ENCODE measurements around the gene RNF26.

The RNF26 gene

DNA sequence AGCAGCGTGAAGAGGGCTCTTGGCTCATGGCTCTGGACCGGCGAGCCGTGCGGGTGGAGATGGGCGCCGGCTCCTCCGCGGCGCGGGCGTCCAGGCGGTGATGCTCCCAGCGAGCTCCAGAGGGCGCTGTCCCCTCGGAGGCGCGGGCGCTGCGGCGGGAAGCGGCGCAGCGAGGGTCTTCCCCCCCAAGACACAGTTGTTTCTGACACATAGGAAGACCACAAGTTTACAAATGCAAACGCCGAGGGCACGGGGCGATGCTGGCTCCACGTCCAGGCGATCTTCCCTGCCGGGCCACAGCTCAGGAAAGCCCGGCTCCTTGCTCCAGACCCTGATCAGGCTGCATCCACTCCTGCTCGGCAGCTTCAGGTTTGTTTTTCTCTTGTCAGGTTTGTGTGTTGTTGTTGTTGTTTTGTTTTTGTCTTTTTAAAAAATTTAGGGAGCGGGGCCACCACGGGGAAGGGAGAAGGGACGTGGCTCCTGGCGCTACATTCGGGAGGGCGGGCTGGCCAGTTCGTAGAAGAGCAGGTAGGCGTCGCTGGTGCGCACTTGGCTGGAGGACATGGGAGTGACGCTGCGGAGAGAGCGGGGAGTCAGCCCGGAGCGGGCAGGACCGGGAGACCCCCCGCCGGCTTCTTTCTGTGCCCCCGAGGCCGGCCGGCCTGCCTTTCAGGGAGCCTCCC, 22.2 kb downstream of the RNF26 start:
- no peak for TF ChIP-seq USF1 (IDR thresholded peaks at IDR 0.05)
- TF ChIP-seq TAF1 (IDR thresholded peaks at IDR 0.05; ENCODE audit: low read depth), result peak; percentile 26; the same call in 1 of the 2 replicates
- peak; percentile 76 for TF ChIP-seq NFIC (IDR thresholded peaks at IDR 0.05)
- TF ChIP-seq FOXM1 (IDR thresholded peaks at IDR 0.05; ENCODE audit: borderline replicate concordance, low read depth), result no peak
- no peak for TF ChIP-seq TCF12 (IDR thresholded peaks at IDR 0.05; ENCODE audit: low read depth)
- TF ChIP-seq, protein P1, sequence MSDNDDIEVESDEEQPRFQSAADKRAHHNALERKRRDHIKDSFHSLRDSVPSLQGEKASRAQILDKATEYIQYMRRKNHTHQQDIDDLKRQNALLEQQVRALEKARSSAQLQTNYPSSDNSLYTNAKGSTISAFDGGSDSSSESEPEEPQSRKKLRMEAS (IDR thresholded peaks at IDR 0.05), result peak; percentile 1; the same call in 1 of the 2 replicates
- no peak for TF ChIP-seq EGR1 (IDR thresholded peaks at IDR 0.05)
- TF ChIP-seq CREB1 (IDR thresholded peaks at IDR 0.05; ENCODE audit: low read depth), result no peak
- TF ChIP-seq, protein P2, sequence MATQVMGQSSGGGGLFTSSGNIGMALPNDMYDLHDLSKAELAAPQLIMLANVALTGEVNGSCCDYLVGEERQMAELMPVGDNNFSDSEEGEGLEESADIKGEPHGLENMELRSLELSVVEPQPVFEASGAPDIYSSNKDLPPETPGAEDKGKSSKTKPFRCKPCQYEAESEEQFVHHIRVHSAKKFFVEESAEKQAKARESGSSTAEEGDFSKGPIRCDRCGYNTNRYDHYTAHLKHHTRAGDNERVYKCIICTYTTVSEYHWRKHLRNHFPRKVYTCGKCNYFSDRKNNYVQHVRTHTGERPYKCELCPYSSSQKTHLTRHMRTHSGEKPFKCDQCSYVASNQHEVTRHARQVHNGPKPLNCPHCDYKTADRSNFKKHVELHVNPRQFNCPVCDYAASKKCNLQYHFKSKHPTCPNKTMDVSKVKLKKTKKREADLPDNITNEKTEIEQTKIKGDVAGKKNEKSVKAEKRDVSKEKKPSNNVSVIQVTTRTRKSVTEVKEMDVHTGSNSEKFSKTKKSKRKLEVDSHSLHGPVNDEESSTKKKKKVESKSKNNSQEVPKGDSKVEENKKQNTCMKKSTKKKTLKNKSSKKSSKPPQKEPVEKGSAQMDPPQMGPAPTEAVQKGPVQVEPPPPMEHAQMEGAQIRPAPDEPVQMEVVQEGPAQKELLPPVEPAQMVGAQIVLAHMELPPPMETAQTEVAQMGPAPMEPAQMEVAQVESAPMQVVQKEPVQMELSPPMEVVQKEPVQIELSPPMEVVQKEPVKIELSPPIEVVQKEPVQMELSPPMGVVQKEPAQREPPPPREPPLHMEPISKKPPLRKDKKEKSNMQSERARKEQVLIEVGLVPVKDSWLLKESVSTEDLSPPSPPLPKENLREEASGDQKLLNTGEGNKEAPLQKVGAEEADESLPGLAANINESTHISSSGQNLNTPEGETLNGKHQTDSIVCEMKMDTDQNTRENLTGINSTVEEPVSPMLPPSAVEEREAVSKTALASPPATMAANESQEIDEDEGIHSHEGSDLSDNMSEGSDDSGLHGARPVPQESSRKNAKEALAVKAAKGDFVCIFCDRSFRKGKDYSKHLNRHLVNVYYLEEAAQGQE (IDR thresholded peaks at IDR 0.05; ENCODE audit: low read depth), result no peak
- no peak for TF ChIP-seq CEBPB (IDR thresholded peaks at IDR 0.05)
- peak; percentile 94 for TF ChIP-seq ZBTB7A (IDR thresholded peaks at IDR 0.05; ENCODE audit: low read depth)
- TF ChIP-seq RAD21 (IDR thresholded peaks at IDR 0.05; ENCODE audit: low read depth), result peak; percentile 86
- TF ChIP-seq YY1 (IDR thresholded peaks at IDR 0.05; ENCODE audit: low read depth), result no peak
- no peak for TF ChIP-seq TEAD4 (IDR thresholded peaks at IDR 0.05)
- TF ChIP-seq EP300 (IDR thresholded peaks at IDR 0.05; ENCODE audit: borderline replicate concordance), result peak; percentile 17; the same call in 1 of the 2 replicates

DNA sequence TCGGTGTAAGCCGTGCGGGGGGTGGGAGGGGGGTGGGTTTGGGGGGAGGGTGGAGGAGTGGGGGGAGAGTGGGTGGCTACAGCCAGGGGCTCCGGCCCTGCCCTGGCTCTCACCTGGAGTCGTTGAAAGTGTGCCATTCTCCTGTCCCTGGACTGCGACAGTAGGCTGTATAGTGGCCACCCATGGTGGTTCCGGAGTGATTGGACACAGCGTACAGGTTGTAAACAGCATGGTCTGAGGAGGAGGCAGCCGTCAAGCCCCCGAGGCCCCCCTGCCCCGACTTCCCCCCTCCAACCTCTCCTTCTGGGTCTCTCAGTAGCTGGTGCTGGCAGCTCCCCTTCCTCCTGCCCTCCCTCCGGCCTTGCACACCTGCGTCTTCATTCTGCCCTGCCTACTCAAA, 22.7 kb downstream of the RNF26 start:
- TF ChIP-seq, protein P1 (IDR thresholded peaks at IDR 0.05), result no peak
- TF ChIP-seq, protein P2 (IDR thresholded peaks at IDR 0.05; ENCODE audit: low read depth), result no peak
- TF ChIP-seq ZBTB7A (IDR thresholded peaks at IDR 0.05; ENCODE audit: low read depth) (no peak), EGR1 (IDR thresholded peaks at IDR 0.05) (no peak), USF1 (IDR thresholded peaks at IDR 0.05) (no peak), YY1 (IDR thresholded peaks at IDR 0.05; ENCODE audit: low read depth) (no peak), CEBPB (IDR thresholded peaks at IDR 0.05) (no peak)

DNA sequence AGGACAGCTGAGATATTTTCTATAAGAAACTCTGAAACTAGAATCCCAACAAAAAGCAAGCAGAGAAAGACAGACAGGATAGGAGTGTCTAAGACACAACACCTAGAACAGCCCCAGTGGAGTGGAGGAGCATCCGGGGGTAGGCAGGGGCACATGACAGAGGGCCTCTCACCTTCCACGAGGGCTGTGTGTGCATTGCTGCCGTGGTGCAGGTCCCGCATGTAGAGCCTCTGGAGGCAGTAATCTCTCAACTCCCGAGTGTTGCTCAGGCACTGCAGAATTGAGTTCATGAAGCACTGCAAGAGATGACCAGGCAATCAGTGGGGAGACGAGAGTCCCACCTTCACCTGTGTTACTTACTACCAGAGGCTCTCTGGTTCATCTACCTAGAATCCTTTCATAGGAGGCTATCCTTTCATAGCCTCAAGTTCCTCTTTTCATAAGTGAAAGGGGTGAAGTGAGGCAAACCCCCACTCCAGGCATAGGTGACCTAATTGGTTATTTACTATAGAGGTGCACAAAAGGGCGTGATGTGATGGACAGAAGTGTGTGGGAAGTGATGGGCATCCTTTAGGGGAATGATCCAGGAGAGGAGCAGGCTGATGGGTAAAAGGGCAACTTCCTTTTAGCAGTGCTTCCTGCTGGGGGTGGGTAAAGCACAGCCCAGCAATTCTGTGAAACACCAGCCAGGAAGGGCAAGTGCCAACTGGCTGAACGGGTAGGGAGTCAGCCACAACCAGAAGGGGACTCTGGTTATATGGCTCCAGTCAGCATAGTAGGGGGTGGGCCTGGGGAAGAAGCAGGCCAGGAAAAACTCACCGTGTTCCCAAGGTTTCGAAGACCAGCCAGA, 25.3 kb downstream of the RNF26 start:
- TF ChIP-seq TAF1 (IDR thresholded peaks at IDR 0.05; ENCODE audit: low read depth) (no peak), TEAD4 (IDR thresholded peaks at IDR 0.05) (no peak)

DNA sequence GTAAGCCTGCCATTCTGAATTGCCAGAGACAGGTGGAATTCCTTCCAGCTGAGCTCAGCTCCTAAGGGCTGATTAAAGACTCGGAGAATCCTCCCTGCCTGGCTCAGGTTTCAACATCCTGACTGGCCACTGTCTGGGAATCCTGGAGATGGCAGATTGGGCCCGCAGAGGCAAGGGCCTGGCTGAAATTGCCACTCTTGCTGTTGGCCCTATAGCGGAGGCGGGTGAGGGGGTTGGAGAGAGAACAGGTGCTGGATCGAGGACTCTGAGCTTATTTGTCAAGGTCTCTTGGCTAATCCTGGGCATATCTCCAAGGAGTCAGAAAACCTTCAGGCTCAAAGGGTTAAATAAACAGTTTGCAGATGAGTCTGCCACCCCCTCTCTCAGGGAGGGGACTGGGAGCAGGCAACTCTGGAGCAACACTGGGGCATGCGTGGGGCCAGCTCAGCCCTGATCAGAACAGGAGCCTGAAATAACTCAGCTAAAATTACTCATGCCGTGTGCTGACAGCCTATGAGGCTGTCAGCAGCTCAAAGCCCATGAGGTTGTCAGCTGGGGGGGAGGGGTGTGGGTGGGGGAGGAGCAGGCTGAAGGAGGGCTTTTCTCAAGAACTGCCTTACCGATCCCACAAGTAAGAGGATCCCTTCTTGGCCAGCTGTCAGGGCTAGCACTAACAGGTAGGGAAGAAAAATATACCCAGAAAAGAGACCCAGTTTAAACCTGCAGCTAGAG, 26.9 kb downstream of the RNF26 start:
- peak; percentile 72; the same call in 1 of the 2 replicates for TF ChIP-seq EP300 (IDR thresholded peaks at IDR 0.05; ENCODE audit: borderline replicate concordance)
- no peak for TF ChIP-seq TAF1 (IDR thresholded peaks at IDR 0.05; ENCODE audit: low read depth)
- TF ChIP-seq EGR1 (IDR thresholded peaks at IDR 0.05), result peak; percentile 66
- TF ChIP-seq TEAD4 (IDR thresholded peaks at IDR 0.05), result peak; percentile 81
- TF ChIP-seq ZBTB7A (IDR thresholded peaks at IDR 0.05; ENCODE audit: low read depth), result no peak
- peak; percentile 41; the same call in 1 of the 2 replicates for TF ChIP-seq YY1 (IDR thresholded peaks at IDR 0.05; ENCODE audit: low read depth)
- no peak for TF ChIP-seq CREB1 (IDR thresholded peaks at IDR 0.05; ENCODE audit: low read depth)
- peak; percentile 43; the same call in 1 of the 2 replicates for TF ChIP-seq FOXM1 (IDR thresholded peaks at IDR 0.05; ENCODE audit: borderline replicate concordance, low read depth)
- TF ChIP-seq NFIC (IDR thresholded peaks at IDR 0.05), result peak; percentile 27; the same call in 1 of the 2 replicates
- peak; percentile 20; the same call in 1 of the 2 replicates for TF ChIP-seq RAD21 (IDR thresholded peaks at IDR 0.05; ENCODE audit: low read depth)
- TF ChIP-seq, protein P2 (IDR thresholded peaks at IDR 0.05; ENCODE audit: low read depth), result no peak
- no peak for TF ChIP-seq USF1 (IDR thresholded peaks at IDR 0.05)
- no peak for TF ChIP-seq CEBPB (IDR thresholded peaks at IDR 0.05)
- TF ChIP-seq, protein P1 (IDR thresholded peaks at IDR 0.05), result peak; percentile 56
- TF ChIP-seq TCF12 (IDR thresholded peaks at IDR 0.05; ENCODE audit: low read depth), result peak; percentile 82

Data from Ishikawa (cell line).